Progenitor cell of endocrine pancreas (in vitro differentiated cells): ENCODE data around the gene STXBP6. TPM values are rescaled to one million over a fixed set of nuclear protein-coding genes. Genes with fewer than 3 reads are reported as not detected.

Source experiments
- DNase-seq: peaks from one replicate; pipeline ENCODE4 v3.0.0; 2021; ENCODE audit warnings: low spot score; ENCODE audit not compliant: unreplicated experiment
- H3K27ac Mint-ChIP-seq: 2 replicates; pipeline ENCODE4 v1.8.0; 2021; ENCODE audit warnings: mild to moderate bottlenecking, moderate library complexity, mixed read lengths
- H3K27me3 Mint-ChIP-seq: 2 replicates; pipeline ENCODE4 v1.8.0; 2021; ENCODE audit warnings: mixed read lengths
- H3K36me3 Mint-ChIP-seq: 2 replicates; pipeline ENCODE4 v1.8.0; 2022; ENCODE audit warnings: mixed read lengths; ENCODE audit not compliant: insufficient read depth
- H3K4me1 Mint-ChIP-seq: 2 replicates; pipeline ENCODE4 v1.8.0; 2021; ENCODE audit warnings: low read depth, mixed read lengths
- H3K4me3 Mint-ChIP-seq: 2 replicates; pipeline ENCODE4 v1.8.0; 2021; ENCODE audit warnings: low read depth, mild to moderate bottlenecking, moderate library complexity, mixed read lengths
- H3K9me3 Mint-ChIP-seq: 2 replicates; pipeline ENCODE4 v1.8.0; 2021; ENCODE audit warnings: low read depth, mixed read lengths
- CTCF ChIP-seq: fragments of 200-600 bp; sonication (generic); IDR thresholded peaks from one replicate; pipeline ENCODE4 v1.5.0; 2021; ENCODE audit warnings: antibody characterized with exemption, mild to moderate bottlenecking; ENCODE audit not compliant: unreplicated experiment
- total RNA-seq: library from RNA; stranded (reverse); gene quantifications from 2 replicates; pipeline ENCODE4 v1.2.1, GENCODE V29; 2021

Gene STXBP6
- total RNA-seq, 1 donor from 2014 or later, result 11.9 TPM

- no peaks in the 10 kb centered on the region for H3K36me3 Mint-ChIP-seq
- DNase-seq, result no peak
- TF ChIP-seq CTCF, result no peak
- no peaks in the 10 kb centered on the region for H3K9me3 Mint-ChIP-seq
- H3K27me3 Mint-ChIP-seq, result no peaks in the 10 kb centered on the region
- peaks cover 26% of the 10 kb centered on the region for H3K4me1 Mint-ChIP-seq
- no peak overlapping the region for H3K4me3 Mint-ChIP-seq
- no peak overlapping the region for H3K27ac Mint-ChIP-seq
Measured at GRCh38 chr14:24956104-24956503, 93.8 kb downstream of the STXBP6 start.

- DNase-seq, result no peak
- peaks cover 18% of the 10 kb centered on the region for H3K4me1 Mint-ChIP-seq
- H3K27me3 Mint-ChIP-seq, result no peaks in the 10 kb centered on the region
- H3K4me3 Mint-ChIP-seq, result no peak overlapping the region
- TF ChIP-seq CTCF, result no peak
- H3K36me3 Mint-ChIP-seq, result no peaks in the 10 kb centered on the region
- H3K9me3 Mint-ChIP-seq, result no peaks in the 10 kb centered on the region
- H3K27ac Mint-ChIP-seq, result no peak overlapping the region
Measured at GRCh38 chr14:24954700-24955037, 95.3 kb downstream of the STXBP6 start.

GRCh38 chr14:24954037-24954699 is 95.8 kb downstream of the STXBP6 start:
- DNase-seq, result no peak
- Mint-ChIP-seq H3K9me3 (no peaks in the 10 kb centered on the region), H3K27ac (no peak overlapping the region), H3K36me3 (no peaks in the 10 kb centered on the region), H3K4me1 (peaks cover 17% of the 10 kb centered on the region), H3K27me3 (no peaks in the 10 kb centered on the region), H3K4me3 (no peak overlapping the region)
- TF ChIP-seq CTCF, result no peak

- no peak for DNase-seq
- Mint-ChIP-seq H3K36me3 (no peaks in the 10 kb centered on the region), H3K27ac (no peak overlapping the region), H3K9me3 (no peaks in the 10 kb centered on the region), H3K4me3 (no peak overlapping the region), H3K4me1 (peaks cover 14% of the 10 kb centered on the region), H3K27me3 (no peaks in the 10 kb centered on the region)
- TF ChIP-seq CTCF, result peak; percentile 48
Measured at GRCh38 chr14:24952851-24953666, 96.9 kb downstream of the STXBP6 start.

- H3K9me3 Mint-ChIP-seq, result no peaks in the 10 kb centered on the region
- no peak overlapping the region for H3K4me3 Mint-ChIP-seq
- no peak overlapping the region for H3K27ac Mint-ChIP-seq
- DNase-seq, result no peak
- H3K36me3 Mint-ChIP-seq, result no peaks in the 10 kb centered on the region
- no peaks in the 10 kb centered on the region for H3K27me3 Mint-ChIP-seq
- peaks cover 3% of the 10 kb centered on the region for H3K4me1 Mint-ChIP-seq
- TF ChIP-seq CTCF, result no peak
Measured at GRCh38 chr14:24948261-24948847, 101.6 kb downstream of the STXBP6 start.
